CD4-positive, alpha-beta memory T cell (primary cell): ENCODE data around the gene WDR20. TPM values are rescaled to one million over a fixed set of nuclear protein-coding genes. Genes with fewer than 3 reads are reported as not detected.

ENCODE experiments used
- CTCF ChIA-PET: fragments of 350-600 bp; sonication (Branson Sonifier 250); formaldehyde crosslinking; loops from one replicate; lab custom pipeline; 2021; ENCODE audit warnings: inconsistent platforms; ENCODE audit not compliant: partially characterized antibody; lab: Charles Lee
- POLR2A ChIA-PET: fragments of 350-600 bp; sonication (Branson Sonifier 250); formaldehyde crosslinking; loops from one replicate; lab custom pipeline; 2021; ENCODE audit not compliant: partially characterized antibody; lab: Charles Lee
- DNase-seq, 5 donors: peaks; one replicate each; pipeline versions ENCODE4 v3.0.0 to v3.0.0-alpha.2; 2020 to 2022; ENCODE audit warnings: mixed read lengths in 1 of 5
- H3K27ac ChIP-seq: one replicate; pipeline ENCODE4 v1.7.0; 2013; ENCODE audit warnings: low read depth, low read length
- H3K27me3 ChIP-seq: 2 replicates; pipeline ENCODE4 v1.7.0; 2013; ENCODE audit warnings: mild to moderate bottlenecking, low read length, moderate library complexity; ENCODE audit not compliant: insufficient read depth
- H3K36me3 ChIP-seq: 2 replicates; pipeline ENCODE4 v1.7.0; 2013; ENCODE audit warnings: mild to moderate bottlenecking, low read length, moderate library complexity; ENCODE audit not compliant: insufficient read depth
- H3K4me1 ChIP-seq: 2 replicates; pipeline ENCODE4 v1.7.0; 2013; ENCODE audit warnings: mild to moderate bottlenecking, low read length, moderate library complexity; ENCODE audit not compliant: insufficient read depth
- H3K4me3 ChIP-seq, 2 donors: one replicate each; pipeline ENCODE4 v1.7.0; 2013; ENCODE audit warnings: low read length in 2 of 2, mild to moderate bottlenecking in 1 of 2
- H3K9me3 ChIP-seq, 2 donors: one replicate each; pipeline ENCODE4 v1.7.0; 2013; ENCODE audit warnings: low read length in 2 of 2, control low read depth in 1 of 2; ENCODE audit not compliant: control insufficient read depth in 1 of 2
- H3K27ac Mint-ChIP-seq, 7 donors: one replicate each; pipeline ENCODE4 v1.8.0; 2020 to 2021; ENCODE audit warnings: mixed read lengths in 7 of 7, mild to moderate bottlenecking in 6 of 7, inconsistent platforms in 3 of 7, moderate library complexity in 3 of 7
- H3K27me3 Mint-ChIP-seq, 2 donors: one replicate each; pipeline ENCODE4 v1.8.0; 2020 to 2021; ENCODE audit warnings: mixed read lengths in 2 of 2
- H3K36me3 Mint-ChIP-seq, 2 donors: one replicate each; pipeline ENCODE4 v1.8.0; 2020 to 2021; ENCODE audit warnings: mixed read lengths in 2 of 2, inconsistent platforms in 1 of 2, mild to moderate bottlenecking in 1 of 2
- H3K4me1 Mint-ChIP-seq, 4 donors: one replicate each; pipeline ENCODE4 v1.8.0; 2020 to 2021; ENCODE audit warnings: mixed read lengths in 4 of 4, mild to moderate bottlenecking in 1 of 4
- H3K4me3 Mint-ChIP-seq, 8 donors: one replicate each; pipeline ENCODE4 v1.8.0; 2020 to 2021; ENCODE audit warnings: mixed read lengths in 8 of 8, mild to moderate bottlenecking in 7 of 8, moderate library complexity in 6 of 8, inconsistent platforms in 3 of 8
- H3K9me3 Mint-ChIP-seq, 8 donors: one replicate each; pipeline ENCODE4 v1.8.0; 2020 to 2021; ENCODE audit warnings: mixed read lengths in 8 of 8, mild to moderate bottlenecking in 5 of 8, inconsistent platforms in 3 of 8, moderate library complexity in 1 of 8
- intact Hi-C: fragments of 100-400 bp; cut with micrococcal nuclease; formaldehyde crosslinking; loops from one replicate; pipeline ENCODE4 v1.15.1; 2023
- polyA plus RNA-seq, 2 donors: library from polyadenylated mRNA; unstranded; fragments of 300-500 nt; fragmentation: Illumina TruSeq; gene quantifications; one replicate each; pipeline ENCODE4 v1.2.3, GENCODE V29; 2021
- total RNA-seq, 2 experiments: library from RNA; stranded (reverse); gene quantifications; one replicate each; pipeline ENCODE4 v1.2.3, GENCODE V29; 2021

The WDR20 gene
- total and polyA plus RNA-seq, 4 experiments from 2014 or later = 18.8 to 57.9 (median 39.6) TPM

GRCh38 chr14:102194856-102195255 lies 55.2 kb downstream of the WDR20 start:
- no peak for DNase-seq
- no peak overlapping the region for H3K27ac ChIP-seq
- Mint-ChIP-seq H3K27ac (peak overlapping the region in 3 of 7 donors; percentile 23 to 37 (median 31)), H3K27me3 (no peaks in the 10 kb centered on the region), H3K9me3 (no peaks in the 10 kb centered on the region), H3K36me3 (peaks cover 33 to 44% of the 10 kb centered on the region in 2 donors), H3K4me1 (peaks cover 37 to 68% (median 46%) of the 10 kb centered on the region in 4 donors), H3K4me3 (no peak overlapping the region)
- no peaks in the 10 kb centered on the region for H3K9me3 ChIP-seq
- peaks cover 37% of the 10 kb centered on the region for H3K36me3 ChIP-seq
- no peaks in the 10 kb centered on the region for H3K27me3 ChIP-seq
- no peak overlapping the region for H3K4me3 ChIP-seq
- ChIA-PET CTCF (interaction anchor here (1.2 kb wide), 1 partner anchor 14 kb away, joined by 5 read pairs; no protein-coding TSS in a partner anchor), POLR2A (no interaction called here)
- peaks cover 10% of the 10 kb centered on the region for H3K4me1 ChIP-seq
- intact Hi-C loops = no loop called here

GRCh38 chr14:102195446-102195845 lies 55.7 kb downstream of the WDR20 start:
- POLR2A ChIA-PET = no interaction called here
- CTCF ChIA-PET = interaction anchor here (1.2 kb wide), 1 partner anchor 15 kb away, joined by 5 read pairs; no protein-coding TSS in a partner anchor
- peaks cover 36 to 48% of the 10 kb centered on the region in 2 donors for H3K36me3 Mint-ChIP-seq

GRCh38 chr14:102196039-102196901 lies 56.6 kb downstream of the WDR20 start:
- Mint-ChIP-seq H3K4me3 (no peak overlapping the region), H3K36me3 (peaks cover 36 to 49% of the 10 kb centered on the region in 2 donors), H3K27me3 (no peaks in the 10 kb centered on the region), H3K4me1 (peaks cover 44 to 70% (median 57%) of the 10 kb centered on the region in 4 donors), H3K27ac (peak overlapping the region in 5 of 7 donors; percentile 19 to 85 (median 61)), H3K9me3 (peaks cover 0 to 1% (median 0%) of the 10 kb centered on the region in 8 donors)
- ChIA-PET CTCF (interaction anchor here (1.2 kb wide), 1 partner anchor 15 kb away, joined by 5 read pairs; no protein-coding TSS in a partner anchor), POLR2A (no interaction called here)
- Histone ChIP-seq H3K4me1 (peaks cover 24% of the 10 kb centered on the region), H3K36me3 (peaks cover 37% of the 10 kb centered on the region), H3K9me3 (no peaks in the 10 kb centered on the region), H3K4me3 (no peak overlapping the region), H3K27me3 (no peaks in the 10 kb centered on the region), H3K27ac (no peak overlapping the region)
- DNase-seq = no peak
- intact Hi-C loops = no loop called here

More at GRCh38 chr14:102195446-102195845, 55.7 kb downstream of the WDR20 start:
- H3K27me3 ChIP-seq = no peaks in the 10 kb centered on the region
- peaks cover 16% of the 10 kb centered on the region for H3K4me1 ChIP-seq
- H3K36me3 ChIP-seq = peaks cover 37% of the 10 kb centered on the region
- DNase-seq = no peak
- Mint-ChIP-seq H3K9me3 (no peaks in the 10 kb centered on the region), H3K27ac (peak overlapping the region in 2 of 7 donors; percentile 8 to 10), H3K27me3 (no peaks in the 10 kb centered on the region), H3K4me3 (no peak overlapping the region), H3K4me1 (peaks cover 41 to 68% (median 51%) of the 10 kb centered on the region in 4 donors)
- H3K27ac ChIP-seq = no peak overlapping the region
- no peaks in the 10 kb centered on the region for H3K9me3 ChIP-seq
- H3K4me3 ChIP-seq = no peak overlapping the region
- intact Hi-C loops = no loop called here

- H3K4me1 Mint-ChIP-seq = peaks cover 49 to 71% (median 57%) of the 10 kb centered on the region in 4 donors
- Histone ChIP-seq H3K4me1 (peaks cover 30% of the 10 kb centered on the region), H3K4me3 (no peak overlapping the region), H3K27me3 (no peaks in the 10 kb centered on the region), H3K27ac (no peak overlapping the region), H3K9me3 (no peaks in the 10 kb centered on the region), H3K36me3 (peaks cover 37% of the 10 kb centered on the region)
- intact Hi-C loops = no loop called here
- no peak for DNase-seq
- ChIA-PET POLR2A (no interaction called here), CTCF (interaction anchor here (0.6 kb wide), 1 partner anchor 138 kb away, joined by 3 read pairs; no protein-coding TSS in a partner anchor)
- H3K36me3 Mint-ChIP-seq = peaks cover 36 to 52% of the 10 kb centered on the region in 2 donors
- peak overlapping the region in 4 of 7 donors; percentile 19 to 64 (median 60) for H3K27ac Mint-ChIP-seq
- H3K9me3 Mint-ChIP-seq = peaks cover 0 to 4% (median 0%) of the 10 kb centered on the region in 8 donors
- no peak overlapping the region for H3K4me3 Mint-ChIP-seq
- H3K27me3 Mint-ChIP-seq = no peaks in the 10 kb centered on the region
Measured at GRCh38 chr14:102196902-102197230, 57.2 kb downstream of the WDR20 start.

GRCh38 chr14:102197317-102197853 lies 57.7 kb downstream of the WDR20 start:
- peak overlapping the region in 3 of 7 donors; percentile 38 to 86 (median 57) for H3K27ac Mint-ChIP-seq
- Histone ChIP-seq H3K4me1 (peaks cover 33% of the 10 kb centered on the region), H3K36me3 (peaks cover 37% of the 10 kb centered on the region), H3K4me3 (no peak overlapping the region), H3K27me3 (no peaks in the 10 kb centered on the region), H3K9me3 (no peaks in the 10 kb centered on the region), H3K27ac (no peak overlapping the region)
- H3K4me1 Mint-ChIP-seq = peaks cover 51 to 74% (median 59%) of the 10 kb centered on the region in 4 donors
- no peaks in the 10 kb centered on the region for H3K27me3 Mint-ChIP-seq
- no peak for DNase-seq
- ChIA-PET CTCF (interaction anchor here (0.6 kb wide), 1 partner anchor 138 kb away, joined by 3 read pairs; no protein-coding TSS in a partner anchor), POLR2A (no interaction called here)
- intact Hi-C loops = no loop called here
- H3K4me3 Mint-ChIP-seq = no peak overlapping the region
- peaks cover 36 to 52% of the 10 kb centered on the region in 2 donors for H3K36me3 Mint-ChIP-seq
- peaks cover 0 to 4% (median 0%) of the 10 kb centered on the region in 8 donors for H3K9me3 Mint-ChIP-seq

GRCh38 chr14:102200690-102201352 lies 61.1 kb downstream of the WDR20 start:
- H3K4me3 Mint-ChIP-seq = peak overlapping the region; percentile 27 to 84 (median 50)
- intact Hi-C loops = no loop called here
- Histone ChIP-seq H3K9me3 (no peaks in the 10 kb centered on the region), H3K4me3 (no peak overlapping the region), H3K27me3 (no peaks in the 10 kb centered on the region), H3K27ac (no peak overlapping the region), H3K4me1 (peaks cover 33% of the 10 kb centered on the region), H3K36me3 (peaks cover 38% of the 10 kb centered on the region)
- H3K27ac Mint-ChIP-seq = peak overlapping the region; percentile 60 to 93 (median 86)
- H3K9me3 Mint-ChIP-seq = peaks cover 0 to 4% (median 0%) of the 10 kb centered on the region in 8 donors
- POLR2A ChIA-PET = no interaction called here
- peaks cover 41 to 66% (median 54%) of the 10 kb centered on the region in 4 donors for H3K4me1 Mint-ChIP-seq
- peak in 4 of 5 donors; percentile 32 to 51 (median 38) for DNase-seq
- no peaks in the 10 kb centered on the region for H3K27me3 Mint-ChIP-seq
- CTCF ChIA-PET = interaction anchor here (0.6 to 1.1 kb wide), 2 partner anchors 36 to 430 kb away, joined by 3 read pairs; no protein-coding TSS in a partner anchor
- H3K36me3 Mint-ChIP-seq = peaks cover 46 to 63% of the 10 kb centered on the region in 2 donors
